ENCODE measurements around the gene CLCN7.

CLCN7 gene

GRCh38 chr16:1429012-1429411, 45.8 kb downstream of the CLCN7 start:
- no peak for DNase-seq

GRCh38 chr16:1428511-1428910, 46.3 kb downstream of the CLCN7 start:
- DNase-seq = no peak

DNA sequence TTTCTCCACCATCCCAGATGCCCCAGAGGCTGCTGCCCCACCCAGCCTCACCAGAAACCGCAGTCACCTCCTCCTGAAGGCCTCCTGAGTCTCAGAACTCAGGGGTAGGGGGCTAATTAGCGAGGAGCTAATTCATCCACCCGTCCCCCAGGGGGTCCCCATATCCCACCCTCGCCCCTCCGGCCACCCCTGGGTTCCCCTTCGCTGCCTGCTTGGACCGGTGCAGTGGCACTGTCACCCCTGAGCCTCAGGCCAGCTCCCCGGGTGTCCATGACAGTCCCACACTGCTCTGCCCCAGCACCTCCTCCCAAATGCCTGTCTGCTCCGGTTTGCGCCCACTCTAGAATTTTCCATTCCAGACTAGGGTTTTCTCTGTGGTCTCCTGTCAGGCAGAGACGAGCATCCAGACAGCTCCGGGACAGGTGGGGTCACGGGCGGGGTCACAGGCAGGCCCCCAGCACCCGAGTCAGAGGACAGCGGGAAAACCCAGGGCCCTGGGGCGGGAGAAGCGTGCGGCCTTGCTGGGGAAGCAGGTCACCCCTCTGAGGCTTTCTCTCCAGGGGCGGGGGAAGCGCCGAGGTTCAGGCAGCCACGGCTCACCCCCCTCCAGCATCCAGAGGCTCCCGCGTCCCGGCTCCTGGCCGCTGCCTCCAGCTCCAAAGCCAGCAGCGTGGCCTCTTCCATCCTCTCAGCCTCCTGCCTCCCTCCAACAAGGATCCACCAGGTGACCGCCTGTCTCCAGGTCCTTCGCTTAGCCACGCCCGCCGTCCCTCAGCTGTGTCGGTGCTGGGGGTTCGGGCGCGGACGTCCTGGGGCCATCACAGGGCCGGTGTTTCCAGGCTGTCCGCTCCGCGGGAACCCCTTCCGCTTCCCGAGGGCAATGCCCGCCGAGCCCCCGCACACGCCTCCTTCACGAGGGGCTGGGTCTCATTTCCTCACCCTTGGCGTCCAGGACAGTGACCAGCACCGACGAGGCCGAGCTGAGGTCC, 47.1 kb downstream of the CLCN7 start:
- DNase-seq = no peak

DNA sequence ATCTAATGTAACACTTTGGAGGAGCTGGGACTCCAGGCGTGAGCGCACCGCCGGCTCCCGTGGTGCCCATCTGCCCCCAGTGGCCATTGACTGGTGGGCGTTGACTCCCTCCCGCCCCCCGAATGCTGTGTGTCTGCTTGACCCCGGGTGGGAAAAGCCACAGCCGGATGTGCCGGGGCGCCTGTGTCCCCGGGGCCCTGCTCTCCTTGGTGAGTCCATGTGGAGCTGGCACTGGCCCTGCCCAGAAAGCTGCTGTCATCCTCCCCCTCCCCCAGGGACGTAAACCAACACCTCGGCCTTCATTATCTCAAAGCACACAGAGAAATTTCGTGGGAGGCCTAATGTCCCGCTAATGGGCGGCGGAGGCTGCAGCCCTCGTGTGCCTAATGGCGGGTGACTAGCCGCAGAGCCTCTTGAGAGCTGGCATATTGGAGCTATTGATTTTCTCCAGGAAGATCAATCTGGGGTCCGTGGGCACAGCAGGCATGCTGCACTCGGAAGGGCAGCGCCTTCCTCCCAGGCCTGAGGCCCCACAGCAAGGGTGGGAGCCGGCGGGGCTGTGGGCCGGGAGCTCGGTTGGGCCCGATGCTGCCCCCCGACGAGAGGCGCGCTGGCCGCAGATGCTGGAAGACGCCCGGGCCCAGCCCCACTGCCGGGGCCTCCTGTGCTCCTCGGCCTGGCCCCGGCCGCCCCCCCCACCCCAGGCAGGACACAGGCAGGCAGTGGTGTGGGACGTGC, 47.9 kb downstream of the CLCN7 start:
- no peak for DNase-seq

DNA sequence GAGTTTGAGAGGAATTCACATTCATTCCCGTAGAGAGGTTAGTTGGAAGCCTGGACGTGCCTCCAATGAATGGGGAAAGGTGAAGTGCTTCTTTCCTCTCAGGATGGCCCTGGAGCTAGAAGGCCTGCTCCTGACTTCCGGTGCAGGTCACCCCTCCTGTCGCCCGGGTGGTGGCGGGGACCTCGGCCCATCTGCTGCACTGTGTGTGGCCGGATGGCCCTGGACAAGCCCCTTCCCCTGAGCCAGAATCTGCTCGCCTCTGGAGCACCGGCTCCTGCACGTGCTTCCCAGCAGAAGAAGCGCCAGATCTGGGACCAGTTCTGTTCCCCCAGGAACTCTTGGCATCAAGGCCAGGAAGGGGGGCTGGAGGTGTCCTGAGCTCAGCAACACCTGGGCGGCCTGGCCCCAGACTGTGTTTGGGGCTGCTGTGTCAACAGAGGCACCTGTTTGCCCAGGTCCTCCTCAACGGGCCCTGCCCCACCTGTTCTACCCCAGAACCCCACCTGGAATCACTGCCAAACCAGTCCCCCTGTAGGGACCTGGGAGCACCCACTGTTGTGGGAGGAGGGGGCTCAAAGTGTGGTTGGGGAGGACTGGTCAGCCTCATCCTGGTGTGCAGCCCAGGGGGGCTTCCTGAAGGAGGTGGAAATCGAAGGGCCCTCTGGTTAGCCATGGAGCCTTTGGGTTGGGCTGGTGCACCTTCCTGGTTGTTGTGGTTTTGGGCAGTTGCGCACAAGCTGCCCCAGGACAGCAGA, 49.0 kb downstream of the CLCN7 start:
- DNase-seq = no peak

DNA sequence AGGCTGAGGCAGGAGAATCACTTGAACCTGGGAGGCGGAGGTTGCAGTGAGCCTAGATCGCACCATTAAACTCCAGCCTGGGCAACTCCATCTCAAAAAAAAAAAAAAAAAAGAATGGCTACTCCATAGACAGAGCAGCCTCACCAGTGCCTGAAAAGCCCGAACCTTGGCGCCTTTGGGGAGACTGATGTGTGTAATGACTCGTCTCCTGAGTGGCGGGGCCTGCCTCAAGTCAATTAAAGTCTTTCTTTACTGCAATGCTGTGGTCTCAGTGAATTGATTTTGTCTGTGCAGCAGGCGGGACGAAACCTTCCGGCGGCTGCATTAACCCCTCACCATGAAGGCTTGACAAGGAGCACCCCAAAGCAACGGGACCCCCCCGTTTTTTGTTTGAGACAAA, 50.8 kb downstream of the CLCN7 start:
- DNase-seq = no peak

DNA sequence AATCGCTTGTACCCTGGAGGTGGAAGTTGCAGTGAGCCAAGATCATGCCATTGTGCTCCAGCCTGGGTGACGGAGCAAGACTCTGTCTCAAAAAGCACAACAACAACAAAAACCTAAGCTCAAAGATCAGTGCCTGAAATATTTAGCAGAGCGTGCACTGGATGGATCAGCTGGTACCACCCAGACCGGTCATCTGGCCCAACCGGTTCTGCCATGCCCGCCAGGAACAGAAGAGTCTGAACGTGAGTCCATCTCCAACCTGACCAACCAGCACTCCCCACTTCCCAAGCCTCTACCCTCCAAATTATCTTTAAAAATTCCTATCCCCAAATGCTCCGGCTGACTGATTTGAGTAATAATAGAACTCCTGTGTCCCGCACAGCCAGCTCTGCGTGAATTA, 52.8 kb downstream of the CLCN7 start:
- no peak for DNase-seq

DNA sequence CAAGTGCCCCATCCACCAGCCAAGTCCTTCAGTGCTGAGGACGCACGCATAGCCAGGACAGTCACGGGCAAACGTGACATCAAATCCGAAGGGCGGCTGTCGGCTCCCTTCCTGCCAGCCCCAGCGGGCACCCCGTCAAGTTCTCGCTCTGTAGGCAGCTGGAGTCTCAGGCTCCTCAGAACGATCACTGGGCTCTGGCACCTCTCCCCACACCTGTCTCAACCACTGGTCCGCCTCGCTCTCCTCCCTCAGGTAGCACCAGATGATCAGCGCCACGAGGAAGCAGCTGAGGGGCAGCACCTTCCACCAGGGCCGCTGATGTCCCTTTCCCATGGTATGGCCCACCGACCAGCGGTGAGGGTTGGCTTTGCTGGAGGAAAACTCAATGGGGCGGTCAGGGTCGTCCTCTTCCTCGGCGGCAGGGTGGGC, 54.7 kb downstream of the CLCN7 start:
- DNase-seq = no peak

- DNase-seq = no peak
These were observed 58.3 kb downstream of the CLCN7 start for GRCh38 chr16:1416521-1416941.

DNA sequence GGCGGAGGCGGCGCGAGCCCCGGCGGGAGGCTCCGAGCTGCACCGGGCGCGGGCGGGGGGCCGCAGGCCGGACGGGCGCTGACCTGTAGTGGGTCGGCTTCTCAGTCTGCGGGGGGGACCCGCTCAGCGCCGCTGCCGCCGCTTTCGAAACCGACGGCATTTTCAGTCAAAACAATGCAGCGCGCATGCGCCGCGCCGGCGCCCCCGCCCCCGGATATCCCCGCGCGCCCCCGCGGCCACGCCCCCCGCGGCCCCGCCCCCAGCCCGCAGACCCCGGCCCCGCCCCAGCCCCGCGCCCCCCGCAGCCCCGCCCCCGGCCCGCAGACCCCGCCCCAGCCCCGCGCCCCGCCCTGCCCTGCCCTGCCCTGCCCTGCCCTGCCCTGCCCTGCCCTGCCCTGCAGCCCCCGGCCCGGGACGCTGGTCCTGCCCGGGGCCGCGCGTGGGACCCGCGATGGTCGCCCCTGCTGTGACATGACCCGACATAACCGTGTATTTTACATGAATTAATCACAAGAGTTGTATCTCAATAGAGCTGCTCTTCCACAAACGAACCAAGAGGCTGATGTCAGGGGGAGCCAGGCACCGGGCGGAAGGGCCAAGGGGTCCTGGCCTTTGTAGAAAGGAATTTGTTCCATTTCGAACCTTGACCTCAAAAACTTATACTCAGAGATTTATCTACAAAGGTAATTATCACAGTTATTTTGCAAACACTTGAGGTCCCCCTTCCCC, 60.1 kb downstream of the CLCN7 start, which contains the start of gene UNKL:
Gene UNKL (minus strand): TSS at position 173 of the 729 bp plus-strand sequence. CDS start 13 bp downstream, at position 160.
- DNase-seq = peak; percentile 85

DNA sequence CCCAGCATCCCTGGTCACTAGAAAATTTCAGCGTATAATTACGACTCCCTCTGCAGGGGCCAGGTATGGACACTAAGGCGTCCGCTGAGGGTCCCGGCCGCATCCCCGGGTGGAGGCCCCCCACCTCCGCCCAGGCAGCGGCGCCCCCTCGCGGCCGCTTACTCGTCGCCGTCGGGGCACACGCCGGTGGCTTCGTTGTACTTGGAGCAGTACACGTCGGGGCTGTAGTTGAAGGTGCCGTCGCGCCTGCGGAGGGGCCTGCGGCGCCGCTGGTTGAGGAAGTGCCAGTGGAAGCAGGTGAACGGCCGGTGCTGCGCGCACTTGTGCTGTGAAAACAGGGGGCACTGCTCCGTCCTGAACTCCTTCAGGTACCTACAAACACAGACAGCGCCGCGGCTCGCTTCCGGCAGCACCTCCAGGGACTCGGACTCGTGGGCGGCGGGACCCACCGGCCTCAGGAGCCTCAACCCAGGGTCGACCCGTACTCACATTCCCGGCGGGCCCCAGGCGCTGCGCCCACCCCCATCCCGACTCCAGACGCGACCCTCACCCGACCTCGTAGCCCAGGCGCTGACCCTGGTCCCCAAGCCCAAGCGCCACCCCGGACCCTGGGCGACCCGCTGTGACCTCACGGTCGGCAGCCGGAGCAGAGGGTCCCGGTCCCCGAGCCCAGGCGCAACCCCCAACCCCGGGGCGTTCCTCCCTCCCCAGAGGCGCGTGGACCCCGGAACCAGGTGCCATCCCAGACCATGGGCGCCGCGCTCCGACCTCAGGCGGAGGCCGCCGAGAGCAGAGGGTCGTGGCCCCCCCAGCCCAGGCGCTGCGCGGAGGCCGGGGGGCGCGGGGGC, 60.9 kb downstream of the CLCN7 start:
- peak; percentile 73 for DNase-seq

DNA sequence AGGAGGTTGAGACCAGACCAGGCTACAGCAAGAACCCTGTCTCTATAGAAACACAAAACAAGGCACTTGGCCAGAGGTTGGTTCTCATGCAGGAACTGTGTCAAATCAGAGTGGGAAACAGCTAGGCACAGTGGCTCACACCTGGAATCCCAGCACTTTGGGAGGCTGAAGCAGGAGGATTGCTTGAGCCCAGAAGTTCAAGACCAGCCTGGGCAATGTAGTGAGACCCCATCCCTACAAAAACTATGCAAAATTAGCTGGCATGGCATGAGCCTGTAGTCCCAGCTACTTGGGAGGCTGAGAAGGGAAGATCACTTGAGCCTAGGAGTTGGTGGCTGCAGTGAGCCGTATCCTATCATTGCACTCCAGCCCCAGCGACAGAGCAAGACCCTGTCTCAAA, 62.0 kb downstream of the CLCN7 start:
- no peak for DNase-seq

- peak; percentile 95 for DNase-seq
These were observed 66.5 kb downstream of the CLCN7 start for GRCh38 chr16:1408171-1408837.

GRCh38 chr16:1407753-1408152, 67.1 kb downstream of the CLCN7 start:
- no peak for DNase-seq

DNA sequence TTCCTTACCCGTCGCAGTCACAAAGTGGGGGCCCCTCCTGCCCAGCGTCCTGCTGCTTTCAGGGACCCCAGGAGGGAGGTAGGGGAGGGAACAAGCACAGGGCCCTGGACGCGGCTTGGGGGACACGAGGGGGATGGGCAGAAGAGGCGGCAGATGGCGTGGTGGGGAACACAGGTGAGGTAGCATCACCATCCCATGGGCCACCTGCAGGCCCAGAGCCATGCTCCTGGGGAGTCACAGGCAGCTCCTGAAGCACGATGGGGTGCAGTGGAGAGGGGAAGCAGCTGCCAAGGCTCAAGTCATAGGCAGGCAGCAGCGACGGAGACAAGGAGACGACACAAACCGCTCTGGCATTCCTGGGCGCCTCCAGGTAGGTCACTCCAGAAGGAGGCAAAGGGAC, 71.1 kb downstream of the CLCN7 start:
- no peak for DNase-seq

- DNase-seq = no peak
These were observed 71.8 kb downstream of the CLCN7 start for GRCh38 chr16:1403036-1403435.

- no peak for DNase-seq
These were observed 73.1 kb downstream of the CLCN7 start for GRCh38 chr16:1401758-1402154.

GRCh38 chr16:1401061-1401757, 73.6 kb downstream of the CLCN7 start:
- DNase-seq = no peak

DNA sequence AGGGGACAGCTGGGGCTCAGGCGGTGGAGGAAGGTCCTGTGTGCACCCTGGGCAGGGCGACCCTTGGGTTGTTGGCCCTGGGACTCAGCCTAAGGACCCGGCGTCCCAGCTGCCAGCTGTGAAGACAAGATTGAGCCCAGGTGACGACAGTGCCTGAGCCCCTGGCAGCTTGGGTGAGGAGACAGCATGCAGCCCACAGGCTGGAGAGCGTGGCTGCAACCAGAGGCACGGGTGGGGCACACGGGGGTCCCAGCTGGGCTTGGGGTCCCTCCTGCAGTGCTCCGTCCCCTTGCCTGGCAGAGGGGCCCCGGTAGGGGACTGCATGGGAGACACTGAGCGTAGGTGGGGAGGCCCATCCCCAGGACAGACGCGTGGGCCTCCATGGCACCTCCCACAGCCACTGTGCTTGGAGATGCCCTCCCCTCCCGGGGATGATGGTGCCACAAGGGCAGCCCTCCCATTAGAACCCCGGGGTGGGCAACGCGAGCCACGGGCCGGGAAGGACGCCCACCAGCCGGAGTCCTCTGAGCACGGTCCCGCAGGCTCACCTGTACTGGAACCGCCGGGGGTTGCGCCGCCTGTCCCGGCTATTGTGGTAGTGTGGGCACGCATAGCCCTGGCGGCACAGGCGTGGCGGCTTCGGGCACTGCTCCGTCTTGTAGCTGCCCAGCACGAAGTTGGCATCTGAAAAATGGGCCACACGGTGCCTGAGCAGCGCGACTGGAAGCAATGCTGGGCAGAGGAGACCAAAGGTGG, 75.8 kb downstream of the CLCN7 start:
- DNase-seq = no peak
